DND-41 (cell line): ENCODE measurements around the gene SLC30A3.

Experiments used
- ATAC-seq: fragments of 200-7000 bp; cut with Tn5 transposase; 3 replicates; pipeline ENCODE4 v1.9.1; 2021; ENCODE audit warnings: low read depth; ENCODE audit not compliant: insufficient read depth
- DNase-seq: peaks from one replicate; pipeline ENCODE4 v3.0.0-alpha.2; 2020
- H2AFZ ChIP-seq: 2 replicates; pipeline ENCODE4 v1.6.0; 2012; ENCODE audit warnings: low read depth, low read length
- H3K27ac ChIP-seq: 2 replicates; pipeline ENCODE4 v1.5.1; 2012; ENCODE audit warnings: low read length, inconsistent platforms
- H3K27me3 ChIP-seq: fragments of 200-600 bp; sonication (generic); 2 replicates; pipeline ENCODE4 v1.6.0; 2012; ENCODE audit warnings: low read length, mild to moderate bottlenecking, inconsistent platforms; ENCODE audit not compliant: insufficient read depth, poor library complexity
- H3K36me3 ChIP-seq: 2 replicates; pipeline ENCODE4 v1.5.1; 2012; ENCODE audit warnings: low read length, inconsistent platforms; ENCODE audit not compliant: insufficient read depth
- H3K4me1 ChIP-seq: 2 replicates; pipeline ENCODE4 v1.5.1; 2012; ENCODE audit warnings: mild to moderate bottlenecking, low read length; ENCODE audit not compliant: insufficient read depth
- H3K4me2 ChIP-seq: 2 replicates; pipeline ENCODE4 v1.6.0; 2012; ENCODE audit warnings: mild to moderate bottlenecking, moderate library complexity, low read length, inconsistent platforms; ENCODE audit not compliant: insufficient read depth
- H3K4me3 ChIP-seq, 2 experiments: fragments of 200-600 bp in 1 of 2; shearing (Covaris generic) in 1 of 2; 2 replicates each; pipeline ENCODE4 v1.5.1; 2012 to 2016; ENCODE audit warnings: inconsistent platforms in 2 of 2, low read length in 2 of 2, mild to moderate bottlenecking in 2 of 2, low read depth in 1 of 2, moderate library complexity in 1 of 2
- H3K79me2 ChIP-seq: 2 replicates; pipeline ENCODE4 v1.6.0; 2012; ENCODE audit warnings: low read length, inconsistent platforms; ENCODE audit not compliant: insufficient read depth
- H3K9ac ChIP-seq: 2 replicates; pipeline ENCODE4 v1.6.0; 2012; ENCODE audit warnings: low read depth, mild to moderate bottlenecking, inconsistent platforms, low read length, moderate library complexity
- H3K9me3 ChIP-seq: 2 replicates; pipeline ENCODE4 v1.5.1; 2012; ENCODE audit warnings: low read length, moderate library complexity, mild to moderate bottlenecking, inconsistent platforms; ENCODE audit not compliant: insufficient read depth, severe bottlenecking
- H4K20me1 ChIP-seq: 2 replicates; pipeline ENCODE4 v1.6.0; 2012; ENCODE audit warnings: low read length; ENCODE audit not compliant: insufficient read depth
- CTCF ChIP-seq: IDR thresholded peaks from 2 replicates; pipeline ENCODE4 v1.5.1; 2012; ENCODE audit warnings: borderline replicate concordance, low read length, moderate library complexity, mild to moderate bottlenecking; ENCODE audit not compliant: poor library complexity, severe bottlenecking; ENCODE audit errors: extremely low read depth
- EZH2 ChIP-seq: IDR thresholded peaks from 3 replicates; pipeline ENCODE4 v1.6.1; 2012; ENCODE audit warnings: borderline replicate concordance, low read depth, mild to moderate bottlenecking, moderate library complexity, low read length, inconsistent platforms; ENCODE audit not compliant: severe bottlenecking

The SLC30A3 gene

GRCh38 chr2:27265536-27265870 lies 2.7 kb upstream of the SLC30A3 start:
- Histone ChIP-seq H3K9ac (no peak overlapping the region), H2AFZ (no peak overlapping the region), H3K36me3 (no peaks in the 10 kb centered on the region), H3K4me1 (no peaks in the 10 kb centered on the region), H4K20me1 (no peaks in the 10 kb centered on the region), H3K4me2 (no peak overlapping the region), H3K4me3 (no peak overlapping the region), H3K9me3 (no peaks in the 10 kb centered on the region), H3K27ac (no peak overlapping the region), H3K79me2 (no peaks in the 10 kb centered on the region), H3K27me3 (peaks cover 8% of the 10 kb centered on the region)
- TF ChIP-seq CTCF (no peak), EZH2 (no peak)
- no peak for ATAC-seq
- DNase-seq: no peak

- no peaks in the 10 kb centered on the region for H3K79me2 ChIP-seq
- DNase-seq: no peak
- H2AFZ ChIP-seq: no peak overlapping the region
- H3K9ac ChIP-seq: no peak overlapping the region
- H3K4me2 ChIP-seq: no peak overlapping the region
- no peaks in the 10 kb centered on the region for H3K36me3 ChIP-seq
- no peak for TF ChIP-seq CTCF
- TF ChIP-seq EZH2: no peak
- peaks cover 8% of the 10 kb centered on the region for H3K27me3 ChIP-seq
- H3K4me3 ChIP-seq: no peak overlapping the region
- H3K27ac ChIP-seq: no peak overlapping the region
- no peaks in the 10 kb centered on the region for H4K20me1 ChIP-seq
- H3K9me3 ChIP-seq: no peaks in the 10 kb centered on the region
- ATAC-seq: no peak
- H3K4me1 ChIP-seq: no peaks in the 10 kb centered on the region
Measured at GRCh38 chr2:27264753-27265535, 2.1 kb upstream of the SLC30A3 start.

GRCh38 chr2:27264253-27264752 lies 1.5 kb upstream of the SLC30A3 start:
- no peak overlapping the region for H3K4me3 ChIP-seq
- no peak overlapping the region for H3K4me2 ChIP-seq
- H3K27me3 ChIP-seq: peaks cover 8% of the 10 kb centered on the region
- H3K79me2 ChIP-seq: no peaks in the 10 kb centered on the region
- no peaks in the 10 kb centered on the region for H4K20me1 ChIP-seq
- DNase-seq: no peak
- no peaks in the 10 kb centered on the region for H3K4me1 ChIP-seq
- H3K9me3 ChIP-seq: no peaks in the 10 kb centered on the region
- H3K9ac ChIP-seq: no peak overlapping the region
- H3K27ac ChIP-seq: no peak overlapping the region
- H3K36me3 ChIP-seq: no peaks in the 10 kb centered on the region
- no peak for TF ChIP-seq CTCF
- TF ChIP-seq EZH2: no peak
- no peak overlapping the region for H2AFZ ChIP-seq
- ATAC-seq: no peak
